ENCODE data around the gene SLC9A8. TPM values are rescaled to one million over a fixed set of nuclear protein-coding genes. Genes with fewer than 3 reads are reported as not detected.

Gene SLC9A8
- total and polyA plus RNA-seq, 2 donors (not counting 3 experiments of a cell fraction or from before 2014, with no cell fraction given) = 5.1 to 14.4 TPM

DNA sequence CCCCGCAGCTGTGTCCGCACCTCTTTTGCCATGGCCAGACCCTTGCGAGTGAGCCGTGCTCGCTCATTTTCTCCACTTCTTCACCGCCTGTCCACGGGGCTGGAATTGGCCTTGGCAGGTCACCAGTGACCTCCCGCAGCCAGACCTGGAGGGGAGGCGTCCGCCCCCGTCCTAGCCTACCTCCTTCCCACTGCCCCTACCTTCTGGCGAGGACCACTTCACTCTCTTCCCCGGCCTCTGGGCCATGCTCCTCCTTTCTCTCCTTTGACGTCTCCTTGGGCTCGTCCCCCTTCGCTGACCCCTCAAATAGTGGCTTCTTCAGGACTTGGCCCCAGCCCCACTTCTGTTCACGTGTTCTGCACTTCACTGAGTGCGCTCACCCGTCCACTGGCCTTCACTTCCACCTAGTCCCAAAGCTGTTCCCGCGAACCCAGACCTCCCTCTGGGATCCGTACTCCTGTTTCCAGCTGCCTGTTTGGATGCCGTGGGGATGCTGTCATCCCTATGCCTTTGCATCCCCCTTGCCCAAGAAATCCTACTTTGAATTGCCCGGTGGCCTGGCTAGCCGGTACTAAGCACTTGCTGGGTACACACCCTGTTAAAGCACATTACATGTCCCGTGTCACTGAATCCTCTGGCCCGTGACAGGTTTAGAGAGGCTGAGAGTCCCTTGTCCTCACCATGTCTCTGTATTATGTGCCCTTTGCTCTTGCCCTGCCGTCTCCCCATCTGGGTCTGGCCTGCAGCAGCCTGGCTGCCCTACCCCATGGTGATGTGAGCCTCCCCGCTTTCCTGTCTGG, 69.7 kb downstream of the SLC9A8 start:
- Histone ChIP-seq H3K27me3 (ENCODE audit: control insufficient read depth in 2 of 2, insufficient read depth in 2 of 2, low read length in 2 of 2) (no peaks in the 10 kb centered on the region), H3K36me3 (ENCODE audit: control insufficient read depth in 2 of 2, extremely low read depth in 1 of 2, insufficient read depth in 2 of 2, low read length in 2 of 2) (peaks cover 0 to 16% of the 10 kb centered on the region in 2 experiments), H2AFZ (ENCODE audit: low read depth, low read length) (no peak overlapping the region), H3K9me3 (replicated peaks; ENCODE audit: control insufficient read depth, insufficient read depth, low read length) (no peaks in the 10 kb centered on the region), H3K4me2 (ENCODE audit: insufficient read depth, low read length) (no peak overlapping the region), H3K9me1 (replicated peaks; ENCODE audit: control insufficient read depth, extremely low read depth, insufficient read depth, low read length) (no peaks in the 10 kb centered on the region), H3K4me1 (ENCODE audit: control insufficient read depth, extremely low read depth, insufficient read depth, low read length) (no peaks in the 10 kb centered on the region), H3K27ac (ENCODE audit: insufficient read depth, low read depth, low read length) (no peak overlapping the region), H3K9ac (replicated peaks; ENCODE audit: extremely low read depth, insufficient read depth, low read length) (no peak overlapping the region), H4K20me1 (replicated peaks; ENCODE audit: control insufficient read depth, extremely low read depth, insufficient read depth, low read length) (no peaks in the 10 kb centered on the region), H3K79me2 (ENCODE audit: control insufficient read depth, insufficient read depth, low read length) (no peaks in the 10 kb centered on the region), H3K4me3 (replicated peaks in 1 of 3; ENCODE audit: insufficient read depth in 1 of 3, low read depth in 1 of 3, low read length in 3 of 3) (no peak overlapping the region)
- no TSS peak for BruUV-seq (replicated peaks)
- ChIA-PET POLR2A (no interaction called here), CTCF (no interaction called here)
- DNase-seq (ENCODE audit: low read depth, low spot score) (no peak), FAIRE-seq (no peak)
- dilution Hi-C loops (cut with MboI; ENCODE audit: extremely low pct_ligation_motif_present, low sequenced_read_pairs) (no loop called here), intact Hi-C loops (cut with micrococcal nuclease) (loop anchor here (1.0 kb wide), 1 partner anchor 42 kb away; no protein-coding TSS in a partner anchor)
- TF ChIP-seq GATA2 (IDR thresholded peaks at IDR 0.05; ENCODE audit: insufficient read depth, insufficient read length, low read depth, low read length) (no peak), FOS (IDR thresholded peaks at IDR 0.05; ENCODE audit: borderline replicate concordance, insufficient read depth, low read length) (no peak), MYC (IDR thresholded peaks at IDR 0.05; ENCODE audit: low read depth, low read length) (no peak), POLR2A (IDR thresholded peaks at IDR 0.05; ENCODE audit: low read depth, low read length) (no peak), POLR2AphosphoS5 (IDR thresholded peaks at IDR 0.05; ENCODE audit: insufficient read depth, low read depth, low read length) (no peak), JUN (IDR thresholded peaks at IDR 0.05; ENCODE audit: borderline replicate concordance, insufficient read depth, insufficient read length, low read depth) (no peak), EZH2 (IDR thresholded peaks at IDR 0.05; ENCODE audit: borderline replicate concordance, low read depth, low read length, severe bottlenecking) (no peak)
- TF ChIP-seq, protein P1, sequence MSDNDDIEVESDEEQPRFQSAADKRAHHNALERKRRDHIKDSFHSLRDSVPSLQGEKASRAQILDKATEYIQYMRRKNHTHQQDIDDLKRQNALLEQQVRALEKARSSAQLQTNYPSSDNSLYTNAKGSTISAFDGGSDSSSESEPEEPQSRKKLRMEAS (IDR thresholded peaks at IDR 0.05; ENCODE audit: insufficient read depth, insufficient read length) = no peak
- TF ChIP-seq, protein P2, sequence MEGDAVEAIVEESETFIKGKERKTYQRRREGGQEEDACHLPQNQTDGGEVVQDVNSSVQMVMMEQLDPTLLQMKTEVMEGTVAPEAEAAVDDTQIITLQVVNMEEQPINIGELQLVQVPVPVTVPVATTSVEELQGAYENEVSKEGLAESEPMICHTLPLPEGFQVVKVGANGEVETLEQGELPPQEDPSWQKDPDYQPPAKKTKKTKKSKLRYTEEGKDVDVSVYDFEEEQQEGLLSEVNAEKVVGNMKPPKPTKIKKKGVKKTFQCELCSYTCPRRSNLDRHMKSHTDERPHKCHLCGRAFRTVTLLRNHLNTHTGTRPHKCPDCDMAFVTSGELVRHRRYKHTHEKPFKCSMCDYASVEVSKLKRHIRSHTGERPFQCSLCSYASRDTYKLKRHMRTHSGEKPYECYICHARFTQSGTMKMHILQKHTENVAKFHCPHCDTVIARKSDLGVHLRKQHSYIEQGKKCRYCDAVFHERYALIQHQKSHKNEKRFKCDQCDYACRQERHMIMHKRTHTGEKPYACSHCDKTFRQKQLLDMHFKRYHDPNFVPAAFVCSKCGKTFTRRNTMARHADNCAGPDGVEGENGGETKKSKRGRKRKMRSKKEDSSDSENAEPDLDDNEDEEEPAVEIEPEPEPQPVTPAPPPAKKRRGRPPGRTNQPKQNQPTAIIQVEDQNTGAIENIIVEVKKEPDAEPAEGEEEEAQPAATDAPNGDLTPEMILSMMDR (IDR thresholded peaks at IDR 0.05; ENCODE audit: extremely low read depth in 1 of 2, insufficient read depth in 1 of 2, low read depth in 1 of 2, low read length in 2 of 2) = no peak

Data from endothelial cell of umbilical vein (primary cell).